HG03135 (cell line): ENCODE measurements around the gene TSPAN2.

Source experiments
- ATAC-seq: cut with Tn5 transposase; IDR thresholded peaks from one replicate; pipeline ENCODE4 v1.9.1; 2021; ENCODE audit warnings: mild to moderate bottlenecking, moderate library complexity; ENCODE audit not compliant: unreplicated experiment

TSPAN2 gene

DNA sequence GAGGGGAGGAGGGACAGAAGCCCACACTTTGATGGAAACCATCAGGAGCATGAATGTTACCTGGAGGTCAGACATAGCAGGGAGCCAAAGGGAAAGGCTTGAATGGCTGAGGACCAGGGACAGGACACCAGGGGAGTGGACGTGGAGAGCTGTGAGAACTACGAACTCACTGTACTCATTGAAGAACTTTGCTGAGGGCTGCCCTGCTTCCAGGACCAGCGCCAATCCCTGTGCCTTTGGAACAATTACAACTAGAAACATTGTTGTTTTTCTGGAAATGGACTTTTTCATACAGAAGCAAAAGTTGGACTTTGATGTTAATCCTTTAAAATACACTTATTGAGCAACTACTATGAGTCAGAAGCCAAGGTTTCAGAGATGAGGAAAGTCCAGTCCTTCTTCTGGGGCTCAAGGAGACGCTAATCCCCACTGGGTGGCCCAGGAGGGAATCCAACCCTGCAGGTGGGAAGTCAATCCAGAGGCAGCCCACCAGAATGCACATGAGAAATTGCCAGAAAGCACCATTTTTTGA lies 12.9 kb downstream of the TSPAN2 start:
- no peak for ATAC-seq

DNA sequence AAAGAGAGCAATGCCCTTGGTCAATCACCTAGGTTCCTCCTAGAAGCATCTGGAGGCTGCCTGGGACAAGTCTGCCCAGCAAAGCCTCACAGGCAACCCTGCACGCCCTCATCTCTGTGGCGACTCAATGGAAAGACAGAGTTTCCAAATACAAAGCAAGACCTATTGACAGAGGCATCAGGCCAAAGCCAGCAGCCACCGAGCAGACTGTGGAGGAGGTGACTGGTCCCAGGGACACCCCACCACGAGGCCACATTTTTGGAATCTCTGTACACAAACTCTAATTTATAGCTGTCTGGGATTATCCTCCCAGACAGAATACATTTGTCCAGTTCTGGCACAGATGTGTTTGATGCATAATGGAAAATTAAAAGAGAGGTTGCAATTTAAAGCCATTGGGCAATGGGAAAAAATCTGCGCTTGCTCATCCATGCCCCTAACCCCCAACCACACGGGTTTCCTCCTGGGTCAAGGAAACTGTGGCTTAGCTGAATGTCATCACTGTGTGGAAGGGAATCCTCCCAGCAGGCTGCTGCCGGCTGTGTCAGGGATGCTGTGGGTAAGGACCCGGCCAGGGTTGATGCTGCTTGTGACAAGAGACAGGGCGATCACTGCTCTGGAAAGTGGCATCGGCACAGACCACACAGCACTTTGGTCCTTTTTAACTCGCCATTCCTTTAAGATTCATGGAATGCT lies 14.3 kb downstream of the TSPAN2 start:
- no peak for ATAC-seq

DNA sequence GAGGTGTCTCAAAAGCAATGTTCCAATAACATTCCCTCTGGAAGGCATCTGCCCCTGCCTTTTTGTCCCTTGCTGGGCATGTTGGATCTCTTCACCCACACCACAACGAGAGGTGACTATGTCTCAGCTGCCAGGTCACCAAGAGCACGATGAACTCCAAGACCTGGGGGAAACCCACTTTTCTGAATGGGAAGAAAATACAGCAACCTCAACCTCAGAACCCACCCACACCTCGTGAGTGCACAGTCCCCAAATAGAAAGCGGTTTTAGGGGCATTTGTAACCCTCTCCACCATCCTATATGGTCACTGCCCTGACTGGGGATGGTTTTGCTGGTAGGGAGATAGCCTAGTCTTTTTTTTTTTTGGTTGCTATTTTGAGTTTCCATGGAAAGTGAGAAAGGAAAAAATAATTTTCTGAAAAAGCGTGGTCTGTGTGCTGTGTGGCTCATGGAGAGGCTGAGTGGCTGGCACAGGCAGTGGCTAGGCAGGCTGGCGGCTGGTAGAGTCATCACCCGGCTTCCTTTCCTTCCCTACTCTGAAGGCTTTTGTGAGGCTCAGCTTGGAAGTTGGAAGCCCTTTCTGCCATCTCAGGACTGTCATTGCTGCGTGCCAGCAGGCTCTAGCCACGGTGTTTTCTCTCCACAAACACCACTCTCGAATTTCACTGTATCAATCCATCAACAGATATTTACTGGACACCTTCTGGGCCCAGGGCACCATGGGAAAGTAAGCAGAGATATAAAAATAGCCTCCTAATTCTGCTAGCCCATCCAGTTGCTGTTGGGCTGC lies 15.8 kb downstream of the TSPAN2 start:
- ATAC-seq = no peak

DNA sequence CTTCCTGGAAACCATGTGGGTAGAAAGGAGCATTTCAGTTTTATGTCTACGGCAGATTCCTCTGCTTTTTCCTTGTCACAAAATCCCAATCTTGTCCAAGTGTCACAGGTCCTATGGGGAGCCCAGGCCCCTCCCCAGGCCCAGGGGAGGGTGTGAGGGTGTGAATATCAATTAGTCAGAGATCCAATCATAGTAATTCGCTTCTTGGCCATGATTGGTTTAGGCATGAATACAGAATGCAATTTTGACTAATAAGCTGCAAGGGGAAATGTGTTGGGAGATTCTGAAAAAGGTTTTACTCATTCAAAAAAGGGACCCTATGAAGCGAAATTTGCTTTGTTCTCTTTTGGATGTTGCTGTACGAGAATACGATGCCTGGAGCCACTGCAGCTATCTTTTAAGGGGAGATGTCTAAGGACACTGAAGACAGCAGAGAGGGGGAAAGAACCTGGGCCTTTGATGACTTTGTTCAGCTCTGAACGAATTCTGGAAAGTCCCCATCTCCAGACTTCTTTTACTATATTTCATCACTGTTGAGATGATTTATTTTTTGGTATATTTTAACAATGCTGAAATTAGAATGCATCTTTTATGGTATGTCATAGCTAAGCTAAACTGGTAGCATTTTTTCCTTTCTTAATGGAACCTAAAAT lies 18.2 kb downstream of the TSPAN2 start:
- no peak for ATAC-seq

DNA sequence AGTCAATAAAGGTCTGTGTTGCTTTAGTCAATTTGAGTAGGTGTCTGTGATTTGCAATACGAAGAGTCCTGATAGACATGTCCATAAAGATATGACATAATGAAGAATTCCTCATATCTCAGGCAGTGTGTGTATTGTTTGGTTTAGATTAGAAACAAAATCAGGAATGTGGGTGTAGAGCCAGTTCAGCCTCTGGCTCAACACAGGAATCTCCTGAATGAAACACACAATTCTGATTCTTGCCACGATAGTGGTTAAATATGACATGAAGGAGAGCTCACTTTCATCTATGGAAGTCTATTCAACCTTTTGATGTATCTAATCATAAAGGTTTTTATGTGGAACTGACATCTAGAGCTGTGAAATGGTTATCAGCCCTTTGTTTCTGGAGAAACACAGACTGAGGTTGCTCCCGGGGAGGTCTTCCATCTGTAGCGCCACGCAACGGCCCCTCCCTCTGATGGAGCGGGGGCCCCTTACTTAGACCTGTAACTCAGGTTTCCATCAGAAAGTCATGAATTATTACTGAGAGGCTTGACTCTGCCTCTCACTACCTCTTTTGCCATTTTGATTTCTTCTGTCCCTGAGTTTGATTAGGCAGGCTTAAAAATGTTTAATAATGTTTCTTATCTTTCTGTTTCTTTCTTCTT lies 19.5 kb downstream of the TSPAN2 start:
- no peak for ATAC-seq

DNA sequence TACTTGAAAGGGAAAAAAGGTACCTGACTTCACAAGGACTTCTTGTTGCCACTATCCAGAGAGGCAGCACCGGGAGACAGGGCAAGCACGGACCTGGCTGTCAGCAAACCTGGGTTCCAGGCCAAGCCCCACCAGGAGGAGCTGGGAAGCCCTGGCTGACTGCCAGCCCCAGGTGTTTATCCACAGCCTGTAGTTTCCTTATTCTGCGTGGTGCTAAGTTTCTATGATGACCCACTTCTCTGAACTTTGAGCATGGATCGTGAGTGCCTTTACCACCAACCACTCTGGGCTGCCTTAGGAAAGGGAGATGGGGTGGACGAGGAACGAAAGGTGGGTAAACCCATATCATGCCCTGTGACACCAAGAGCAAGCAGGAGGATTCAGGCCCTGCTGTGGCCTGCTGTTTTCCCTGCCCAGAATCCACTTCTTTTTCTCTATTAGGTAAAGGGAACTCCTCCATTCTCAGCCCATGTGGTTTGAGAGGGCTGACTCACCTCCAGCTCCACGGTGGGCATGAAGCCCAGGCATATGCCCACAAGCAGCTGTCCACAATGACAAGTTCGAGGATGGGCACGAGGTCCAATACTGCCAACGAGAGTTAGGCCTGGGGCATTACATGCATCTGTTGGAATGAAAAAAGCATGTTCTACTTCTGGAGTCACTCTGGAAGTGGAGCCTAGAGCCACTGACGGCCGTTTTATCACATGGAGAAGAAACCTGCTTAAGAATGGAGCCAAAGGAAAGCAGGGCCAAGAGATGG lies 20.3 kb downstream of the TSPAN2 start:
- no peak for ATAC-seq

DNA sequence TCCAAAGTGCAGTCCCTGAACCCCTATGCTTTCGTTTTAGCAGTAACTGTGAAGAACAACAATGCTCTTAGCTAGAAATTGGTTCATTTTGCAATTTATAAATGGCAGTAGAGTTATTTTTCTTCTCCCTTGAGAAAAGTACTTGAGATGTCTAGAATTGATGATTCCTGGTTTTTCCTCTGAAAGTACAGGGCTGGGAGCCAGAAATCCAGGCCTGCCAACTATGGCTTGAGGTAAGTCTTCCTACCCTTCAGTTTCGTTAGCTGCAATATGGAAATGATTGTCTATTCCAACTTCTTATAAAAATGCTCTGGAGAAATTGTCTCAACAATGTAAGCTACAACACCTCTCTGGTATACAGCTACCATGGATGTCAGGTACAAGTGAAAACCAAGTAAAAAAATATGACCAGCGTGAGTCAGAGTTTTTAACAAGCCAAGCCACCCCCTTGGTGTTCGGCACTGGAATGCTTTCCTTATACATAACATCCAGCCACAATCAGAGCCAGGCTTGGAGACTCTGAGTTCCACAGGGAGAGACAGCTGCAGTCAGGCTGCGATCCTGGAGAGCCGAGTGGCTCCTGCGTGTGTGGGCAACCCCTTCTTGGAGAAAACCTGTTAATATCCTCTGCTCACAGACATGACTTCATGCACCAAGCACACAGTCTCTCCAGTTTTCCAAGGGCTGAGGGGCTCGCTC lies 22.0 kb downstream of the TSPAN2 start:
- no peak for ATAC-seq

DNA sequence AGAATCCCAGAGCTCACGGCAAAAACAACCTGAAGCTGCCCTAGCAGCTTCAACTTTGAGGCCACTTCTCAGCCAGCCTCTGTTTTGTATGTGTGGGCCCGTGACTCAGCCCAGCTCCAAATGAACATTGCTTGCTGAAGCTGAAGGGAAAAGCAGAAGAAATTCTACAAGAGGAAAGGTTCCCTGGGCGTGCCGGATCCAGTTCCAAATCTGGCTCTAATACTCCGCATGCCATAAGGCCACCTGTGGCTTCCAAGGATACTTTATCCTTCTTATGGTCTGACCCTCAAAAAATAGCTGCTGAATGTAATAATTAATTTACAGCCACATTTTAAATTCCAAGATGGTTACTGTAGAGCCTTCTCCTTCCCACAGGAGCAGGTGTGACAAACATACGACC lies 24.3 kb downstream of the TSPAN2 start:
- ATAC-seq = no peak

DNA sequence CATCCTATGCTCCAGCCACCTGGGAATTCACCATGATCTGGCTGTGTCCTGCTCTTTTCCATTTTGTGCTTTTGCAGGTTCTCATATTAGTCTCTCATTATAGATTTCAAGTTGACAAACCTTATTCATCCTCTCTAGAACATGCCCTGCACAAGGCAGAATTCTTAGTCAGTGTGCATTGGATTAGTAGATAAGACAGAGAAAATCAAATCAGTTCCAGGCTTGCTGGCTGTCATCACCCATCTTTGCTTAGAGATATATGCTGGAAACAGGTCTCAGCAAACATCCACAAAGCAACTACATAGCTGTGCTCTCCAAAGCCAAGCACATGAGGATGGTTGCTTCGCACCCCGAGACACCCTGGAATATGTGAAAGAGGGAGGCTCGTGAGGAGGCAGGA lies 24.8 kb downstream of the TSPAN2 start:
- ATAC-seq = no peak

DNA sequence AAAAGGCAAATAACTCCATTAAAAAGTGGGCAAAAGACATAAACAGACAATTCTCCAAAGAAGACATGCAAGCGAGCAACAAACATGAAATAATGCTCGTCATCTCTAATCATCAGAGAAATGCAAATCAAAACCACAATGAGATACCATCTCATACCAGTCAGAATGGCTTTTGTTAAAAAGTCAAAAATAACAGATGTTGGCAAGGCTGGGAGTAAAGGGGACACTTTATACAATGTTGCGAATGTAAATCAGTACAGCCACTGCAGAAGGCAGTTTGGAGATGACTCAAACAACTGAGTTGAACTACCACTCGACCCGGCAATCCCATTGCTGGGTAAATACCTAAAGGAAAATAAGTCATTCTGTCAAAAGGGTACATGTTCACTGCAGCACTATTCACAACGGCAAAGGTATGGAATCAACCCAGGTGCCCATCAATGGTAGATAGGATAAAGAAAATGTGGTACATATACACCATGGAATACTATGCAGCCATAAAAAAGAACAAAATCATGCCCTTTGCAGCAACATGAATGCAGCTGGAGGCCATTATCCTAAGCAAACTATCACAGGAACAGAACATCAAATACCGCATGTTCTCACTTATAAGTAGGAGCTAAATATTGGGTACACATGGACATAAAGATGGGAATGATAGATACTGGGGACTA lies 25.9 kb downstream of the TSPAN2 start:
- ATAC-seq = no peak

DNA sequence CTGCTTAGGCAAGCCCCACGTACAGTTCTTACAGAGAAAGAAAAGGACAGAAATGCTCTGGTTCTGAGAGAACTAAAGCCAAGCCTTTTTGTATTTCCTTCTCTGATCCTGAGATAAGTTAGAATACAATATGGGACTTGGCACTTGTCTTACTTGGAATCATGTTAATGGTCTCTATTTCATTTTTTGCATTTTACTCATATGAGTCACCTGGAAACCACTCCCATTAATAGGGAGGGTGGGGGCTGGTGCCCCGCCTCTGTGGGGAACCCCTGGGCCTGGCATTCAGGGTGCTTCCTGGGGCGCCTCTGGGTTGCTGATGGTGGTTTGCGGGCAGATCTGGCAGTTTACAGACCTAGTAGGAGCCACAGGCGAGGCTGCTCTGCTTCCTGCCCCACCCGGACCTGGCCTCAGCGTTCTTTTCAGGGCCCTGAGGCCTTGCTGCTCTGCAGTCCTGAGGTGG lies 26.7 kb downstream of the TSPAN2 start:
- no peak for ATAC-seq

DNA sequence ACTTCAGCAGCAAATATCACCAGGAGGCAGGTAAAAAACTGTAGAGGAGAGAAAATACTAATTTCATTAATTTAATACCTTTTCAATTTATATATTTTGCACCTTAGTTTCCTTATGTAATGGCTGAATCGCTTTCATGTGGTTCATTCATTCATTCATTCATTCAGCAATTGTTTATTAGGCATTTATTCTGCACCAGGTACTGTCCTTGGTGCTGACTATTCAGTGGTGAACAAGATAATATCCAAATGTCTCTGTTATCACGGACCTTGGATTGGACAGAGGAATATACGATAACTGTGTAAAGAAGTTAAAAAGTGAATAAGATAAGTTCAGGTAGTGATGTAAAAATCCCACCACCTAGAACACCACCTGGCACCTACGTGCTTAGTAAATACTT lies 28.8 kb downstream of the TSPAN2 start:
- ATAC-seq = no peak

DNA sequence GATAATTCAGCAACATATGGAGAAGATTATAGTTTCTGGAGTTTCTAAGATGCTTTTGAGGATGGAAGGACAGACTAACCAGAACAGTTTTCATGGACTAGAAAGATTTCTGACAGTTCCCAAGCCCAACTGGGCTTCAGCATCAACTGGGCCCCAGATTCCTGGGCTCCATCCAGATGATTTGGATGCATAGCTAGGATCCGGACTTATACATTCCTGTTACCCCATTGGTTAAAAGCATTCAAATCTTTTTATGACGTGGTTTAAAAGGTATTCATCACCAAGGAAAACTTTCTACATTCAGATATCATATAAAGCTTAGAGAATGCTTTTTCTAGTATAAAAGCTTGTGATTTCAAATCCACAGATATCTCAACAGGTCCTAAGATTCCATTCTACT lies 30.0 kb downstream of the TSPAN2 start:
- ATAC-seq = no peak

DNA sequence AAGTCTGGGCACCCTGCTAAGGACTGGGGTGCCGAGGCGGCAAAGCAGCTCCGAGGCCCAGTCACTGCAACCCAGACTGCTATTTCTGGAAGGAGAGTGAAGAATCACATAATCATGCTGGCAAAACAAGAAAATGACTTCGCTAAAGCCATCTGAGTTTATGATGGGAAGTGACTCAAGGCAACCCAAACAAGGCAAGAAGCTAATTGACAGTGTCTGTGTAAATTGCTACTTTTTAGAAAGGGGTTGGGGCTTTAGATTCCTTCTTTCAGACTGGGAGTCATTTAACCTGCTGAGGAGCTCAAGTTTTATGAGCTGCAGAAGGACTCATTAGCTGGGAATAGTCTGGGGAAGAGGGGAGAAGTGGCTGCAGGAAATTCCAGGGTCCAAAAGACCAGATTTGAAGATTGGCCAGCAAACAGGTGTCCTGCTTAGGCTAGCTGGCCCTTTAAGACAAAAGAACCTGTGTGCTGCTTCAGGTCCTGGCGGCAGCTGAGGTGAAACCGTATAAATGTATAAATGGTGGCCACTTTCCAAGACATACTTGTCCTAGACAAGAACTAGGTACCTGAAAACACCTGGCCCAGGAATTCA lies 31.5 kb downstream of the TSPAN2 start:
- no peak for ATAC-seq

DNA sequence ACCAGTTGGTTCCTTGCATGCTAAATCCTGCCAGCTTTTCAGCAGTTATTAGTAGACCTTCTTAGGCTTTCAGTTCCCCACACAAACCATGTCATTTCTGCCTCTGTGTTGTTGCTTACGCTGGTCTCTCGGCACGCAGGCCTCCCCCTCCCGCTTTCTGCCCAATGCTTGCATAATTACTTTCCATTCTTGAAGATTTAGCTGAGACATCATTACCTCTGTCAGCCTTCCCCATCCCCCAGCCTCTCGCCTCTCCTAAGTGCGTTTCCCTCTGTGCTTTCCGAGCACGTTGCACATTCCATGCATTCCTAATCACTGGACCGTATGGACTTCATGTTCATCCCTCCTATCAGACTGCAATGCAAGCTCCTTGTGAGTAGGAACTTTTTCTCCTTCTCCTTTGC lies 32.9 kb downstream of the TSPAN2 start:
- no peak for ATAC-seq

DNA sequence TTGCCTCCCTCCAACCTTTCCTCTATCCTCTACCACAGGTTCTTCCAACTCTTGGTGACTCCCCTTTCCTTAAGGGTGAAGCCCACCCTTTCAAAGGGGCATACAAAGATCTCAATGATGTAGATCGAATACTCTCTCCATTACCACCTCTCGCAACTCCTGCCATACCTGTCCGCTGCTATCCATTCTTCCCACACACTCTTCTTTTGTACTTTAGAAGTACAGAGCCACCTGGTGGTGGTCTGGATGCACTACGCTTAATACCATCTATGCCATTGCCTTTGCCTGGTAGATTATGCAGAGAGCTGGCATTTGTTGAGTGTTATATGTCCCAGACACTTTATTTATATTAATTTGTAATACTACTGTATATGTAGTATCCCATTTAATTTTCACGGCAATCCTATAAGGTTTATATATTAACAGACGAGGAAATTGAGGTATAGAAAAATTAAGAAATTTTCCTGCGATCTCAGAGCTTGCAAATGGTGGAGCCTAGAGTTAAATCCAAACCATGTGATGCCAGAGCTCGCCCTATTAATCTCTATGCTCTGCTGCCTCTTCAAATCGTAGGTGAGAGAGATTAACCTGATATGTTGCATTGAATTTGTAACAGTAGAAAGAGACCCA lies 36.7 kb downstream of the TSPAN2 start:
- no peak for ATAC-seq

DNA sequence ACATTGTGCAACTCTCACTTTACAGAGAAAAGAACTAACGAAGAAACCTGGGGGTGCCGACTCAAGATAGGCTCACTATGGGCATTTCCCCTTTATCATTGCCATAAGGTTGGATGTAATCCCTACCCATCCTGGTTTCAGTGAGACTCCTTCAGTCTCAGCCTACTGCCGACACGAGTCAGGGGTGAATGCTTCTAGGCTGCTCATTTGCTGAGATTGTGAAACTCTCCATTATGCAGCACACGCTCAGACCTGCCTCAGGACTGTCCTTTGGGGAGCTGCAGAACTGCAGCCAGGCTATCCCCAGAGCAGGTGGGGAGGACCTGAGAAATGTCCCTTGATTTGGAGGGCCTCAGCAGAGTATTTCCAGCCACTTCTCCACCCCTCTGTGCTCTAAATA lies 37.5 kb downstream of the TSPAN2 start:
- ATAC-seq = no peak

DNA sequence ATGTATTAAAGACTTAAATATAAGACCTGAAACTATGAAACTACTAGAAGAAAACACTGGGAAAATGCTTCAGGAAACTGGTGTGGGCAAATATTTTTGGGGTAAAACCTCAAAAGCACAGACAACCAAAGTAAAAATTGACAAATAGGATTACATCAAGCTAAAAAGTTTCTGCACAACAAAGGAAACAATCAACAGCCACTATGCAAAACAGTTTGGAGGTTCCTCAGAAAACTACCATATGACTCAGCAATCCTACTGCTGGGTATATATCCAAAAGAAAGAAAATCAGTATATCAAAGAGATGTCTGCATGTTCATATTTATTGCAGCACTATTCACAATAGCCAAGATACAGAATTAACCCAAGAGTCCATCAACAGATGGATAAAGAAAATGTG lies 42.6 kb downstream of the TSPAN2 start:
- ATAC-seq = no peak
